PC-3 (cell line): ENCODE data around the gene CCDC171. TPM values are rescaled to one million over a fixed set of nuclear protein-coding genes. Genes with fewer than 3 reads are reported as not detected.

Experiments
- ATAC-seq: fragments of 200-7000 bp; cut with Tn5 transposase; 2 replicates; pipeline ENCODE4 v1.9.1; 2020; ENCODE audit warnings: mild to moderate bottlenecking, moderate library complexity
- BruUV-seq: library from RNA; stranded (reverse); fragments of 400-500 nt; replicated peaks from 2 replicates; lab custom pipeline; 2021; lab: Mats Ljungman, UMichigan
- CTCF ChIA-PET: fragments of 300-600 bp; sonication (Branson Sonifier 250); formaldehyde crosslinking; loops from one replicate; lab custom pipeline; 2022; ENCODE audit warnings: antibody characterized with exemption; lab: Charles Lee
- POLR2A ChIA-PET: fragments of 300-600 bp; sonication (Branson Sonifier 250); formaldehyde crosslinking; loops from one replicate; lab custom pipeline; 2022; ENCODE audit warnings: antibody characterized with exemption; ENCODE audit not compliant: unreplicated experiment; lab: Charles Lee
- DNase-seq: peaks from one replicate; pipeline ENCODE4 v3.0.0-alpha.2; 2015
- H2AFZ ChIP-seq: fragments of 300-600 bp; sonication (generic); 2 replicates; pipeline ENCODE4 v1.6.0; 2016; ENCODE audit warnings: antibody characterized with exemption, low read length
- H3F3A ChIP-seq: fragments of 300-600 bp; sonication (generic); one replicate; pipeline ENCODE4 v1.6.0; 2017; ENCODE audit warnings: antibody characterized with exemption, low read length, control low read depth, mild to moderate bottlenecking; ENCODE audit not compliant: unreplicated experiment
- H3K27ac ChIP-seq: fragments of 300-600 bp; sonication (generic); 2 replicates; pipeline ENCODE4 v1.5.1; 2016; ENCODE audit warnings: mild to moderate bottlenecking, low read length
- H3K27me3 ChIP-seq: fragments of 300-600 bp; sonication (generic); 2 replicates; pipeline ENCODE4 v1.6.1; 2016; ENCODE audit warnings: low read length, mixed read lengths
- H3K36me3 ChIP-seq: fragments of 300-600 bp; sonication (generic); 2 replicates; pipeline ENCODE4 v1.6.1; 2016; ENCODE audit warnings: low read depth, mixed run types, low read length, mixed read lengths
- H3K4me1 ChIP-seq: fragments of 300-600 bp; sonication (generic); 2 replicates; pipeline ENCODE4 v1.5.1; 2016; ENCODE audit warnings: low read length; ENCODE audit not compliant: insufficient read depth
- H3K4me2 ChIP-seq: fragments of 300-600 bp; sonication (generic); 2 replicates; pipeline ENCODE4 v1.6.0; 2016; ENCODE audit warnings: low read length
- H3K4me3 ChIP-seq: fragments of 300-600 bp; sonication (generic); 2 replicates; pipeline ENCODE4 v1.5.1; 2016; ENCODE audit warnings: mild to moderate bottlenecking, low read length, mixed read lengths
- H3K79me2 ChIP-seq: fragments of 300-600 bp; sonication (generic); 2 replicates; pipeline ENCODE4 v1.6.1; 2017; ENCODE audit warnings: low read length, mixed read lengths
- H3K9ac ChIP-seq: fragments of 300-600 bp; sonication (generic); 2 replicates; pipeline ENCODE4 v1.6.0; 2016; ENCODE audit warnings: mild to moderate bottlenecking, low read length
- H3K9me2 ChIP-seq: fragments of 300-600 bp; sonication (generic); replicated peaks from 2 replicates; pipeline ENCODE4 v1.6.1; 2016; ENCODE audit warnings: mixed run types, low read length, mixed read lengths
- H3K9me3 ChIP-seq: fragments of 300-600 bp; sonication (generic); 2 replicates; pipeline ENCODE4 v1.6.1; 2016; ENCODE audit warnings: low read length, mixed read lengths
- H4K20me1 ChIP-seq: fragments of 300-600 bp; sonication (generic); 2 replicates; pipeline ENCODE4 v1.6.1; 2016; ENCODE audit warnings: low read length, mixed read lengths
- EZH2 ChIP-seq: fragments of 300-600 bp; sonication (generic); IDR thresholded peaks from one replicate; pipeline ENCODE4 v1.6.1; 2017; ENCODE audit warnings: antibody characterized with exemption, mild to moderate bottlenecking, low read length; ENCODE audit not compliant: unreplicated experiment
- EZH2phosphoT487 ChIP-seq: fragments of 300-600 bp; sonication (generic); IDR thresholded peaks from 2 replicates; pipeline ENCODE4 v1.6.1; 2018; ENCODE audit warnings: mild to moderate bottlenecking, antibody characterized with exemption, low read length, borderline replicate concordance
- intact Hi-C: fragments of 100-400 bp; cut with micrococcal nuclease; formaldehyde crosslinking; loops from 2 replicates; pipeline ENCODE4 v1.9.0; 2023
- total RNA-seq: library from RNA; depleted of rRNA; stranded (reverse); fragments of >200 nt; gene quantifications from 2 replicates; pipeline ENCODE4 v1.2.3, GENCODE V29; 2014
- TF ChIP-seq, protein P1 (sequence below): fragments of 300-600 bp; sonication (generic); conservative IDR thresholded peaks from 2 replicates; pipeline ENCODE4 v1.5.1; 2017; ENCODE audit warnings: antibody characterized with exemption, low read depth, mild to moderate bottlenecking, low read length

CCDC171 gene
- total RNA-seq, 1 experiment from 2014 or later: 2.7 TPM

DNA sequence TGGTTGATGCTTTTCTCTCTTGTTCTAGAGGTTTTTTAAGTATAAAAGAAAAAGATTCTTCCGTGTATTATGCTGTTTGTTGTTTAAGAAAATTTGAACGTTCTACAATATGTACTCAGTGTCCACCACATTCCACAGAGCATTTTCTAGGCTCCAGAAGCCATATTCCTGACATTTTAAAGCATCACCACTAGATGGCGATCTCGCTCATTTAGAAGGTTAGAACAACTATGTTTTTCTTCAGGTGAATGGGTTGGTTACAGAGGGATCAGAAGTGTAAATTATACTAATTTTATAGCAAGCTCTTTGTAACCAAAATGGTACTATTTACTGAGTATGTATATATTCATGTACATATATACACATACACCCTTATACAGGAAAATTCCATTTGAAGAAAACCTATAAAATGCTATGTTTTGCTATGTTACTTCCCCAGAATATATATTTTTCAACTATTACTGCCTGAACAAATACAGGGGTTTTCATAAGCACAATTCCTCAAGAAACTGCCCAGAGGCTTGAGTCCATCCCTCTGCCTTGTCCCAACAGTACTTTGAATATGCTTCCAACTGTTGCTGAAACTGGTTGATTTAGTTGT is 284.3 kb downstream of the CCDC171 start:
- Histone ChIP-seq H3F3A (no peaks in the 10 kb centered on the region), H3K4me3 (no peak overlapping the region), H3K9me2 (no peaks in the 10 kb centered on the region), H3K9me3 (no peaks in the 10 kb centered on the region), H3K79me2 (no peaks in the 10 kb centered on the region), H3K4me2 (no peak overlapping the region), H3K27ac (no peak overlapping the region), H3K36me3 (no peaks in the 10 kb centered on the region), H3K27me3 (no peaks in the 10 kb centered on the region), H3K9ac (no peak overlapping the region), H4K20me1 (no peaks in the 10 kb centered on the region), H2AFZ (no peak overlapping the region), H3K4me1 (no peaks in the 10 kb centered on the region)
- ChIA-PET POLR2A (no interaction called here), CTCF (no interaction called here)
- BruUV-seq: no TSS peak
- DNase-seq: peak; percentile 76
- ATAC-seq: peak; percentile 59
- TF ChIP-seq, protein P1, sequence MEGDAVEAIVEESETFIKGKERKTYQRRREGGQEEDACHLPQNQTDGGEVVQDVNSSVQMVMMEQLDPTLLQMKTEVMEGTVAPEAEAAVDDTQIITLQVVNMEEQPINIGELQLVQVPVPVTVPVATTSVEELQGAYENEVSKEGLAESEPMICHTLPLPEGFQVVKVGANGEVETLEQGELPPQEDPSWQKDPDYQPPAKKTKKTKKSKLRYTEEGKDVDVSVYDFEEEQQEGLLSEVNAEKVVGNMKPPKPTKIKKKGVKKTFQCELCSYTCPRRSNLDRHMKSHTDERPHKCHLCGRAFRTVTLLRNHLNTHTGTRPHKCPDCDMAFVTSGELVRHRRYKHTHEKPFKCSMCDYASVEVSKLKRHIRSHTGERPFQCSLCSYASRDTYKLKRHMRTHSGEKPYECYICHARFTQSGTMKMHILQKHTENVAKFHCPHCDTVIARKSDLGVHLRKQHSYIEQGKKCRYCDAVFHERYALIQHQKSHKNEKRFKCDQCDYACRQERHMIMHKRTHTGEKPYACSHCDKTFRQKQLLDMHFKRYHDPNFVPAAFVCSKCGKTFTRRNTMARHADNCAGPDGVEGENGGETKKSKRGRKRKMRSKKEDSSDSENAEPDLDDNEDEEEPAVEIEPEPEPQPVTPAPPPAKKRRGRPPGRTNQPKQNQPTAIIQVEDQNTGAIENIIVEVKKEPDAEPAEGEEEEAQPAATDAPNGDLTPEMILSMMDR: peak; percentile 79
- TF ChIP-seq EZH2 (no peak), EZH2phosphoT487 (no peak)
- intact Hi-C loops: no loop called here

GRCh38 chr9:15842051-15842450 is 289.2 kb downstream of the CCDC171 start:
- H3K4me3 ChIP-seq: no peak overlapping the region
- H3K27me3 ChIP-seq: no peaks in the 10 kb centered on the region
- no peak overlapping the region for H3K9ac ChIP-seq
- no peak for ATAC-seq
- H3K36me3 ChIP-seq: no peaks in the 10 kb centered on the region
- DNase-seq: no peak
- TF ChIP-seq EZH2phosphoT487 (no peak), EZH2 (no peak)
- TF ChIP-seq, protein P1: no peak
- no peaks in the 10 kb centered on the region for H3K9me3 ChIP-seq
- H4K20me1 ChIP-seq: no peaks in the 10 kb centered on the region
- no peak overlapping the region for H3K4me2 ChIP-seq
- no peaks in the 10 kb centered on the region for H3K79me2 ChIP-seq
- H3K4me1 ChIP-seq: no peaks in the 10 kb centered on the region
- no TSS peak for BruUV-seq
- H3K9me2 ChIP-seq: no peaks in the 10 kb centered on the region
- H2AFZ ChIP-seq: no peak overlapping the region
- ChIA-PET POLR2A (no interaction called here), CTCF (no interaction called here)
- no peaks in the 10 kb centered on the region for H3F3A ChIP-seq
- no peak overlapping the region for H3K27ac ChIP-seq
- intact Hi-C loops: no loop called here

- ChIA-PET CTCF (no interaction called here), POLR2A (no interaction called here)
- Histone ChIP-seq H3K4me1 (no peaks in the 10 kb centered on the region), H2AFZ (no peak overlapping the region), H3K27me3 (no peaks in the 10 kb centered on the region), H3K36me3 (no peaks in the 10 kb centered on the region), H3K9me3 (no peaks in the 10 kb centered on the region), H3K4me2 (no peak overlapping the region), H3K9ac (no peak overlapping the region), H3F3A (no peaks in the 10 kb centered on the region), H3K27ac (no peak overlapping the region), H3K79me2 (no peaks in the 10 kb centered on the region), H4K20me1 (no peaks in the 10 kb centered on the region), H3K4me3 (no peak overlapping the region), H3K9me2 (no peaks in the 10 kb centered on the region)
- TF ChIP-seq EZH2phosphoT487: no peak
- no peak for TF ChIP-seq EZH2
- TF ChIP-seq, protein P1: no peak
- no TSS peak for BruUV-seq
- ATAC-seq: no peak
- no peak for DNase-seq
- intact Hi-C loops: no loop called here
Measured at GRCh38 chr9:15843316-15843715, 290.5 kb downstream of the CCDC171 start.
